ENCODE measurements around the gene TYRP1. TPM values are rescaled to one million over a fixed set of nuclear protein-coding genes. Genes with fewer than 3 reads are reported as not detected.

Gene TYRP1
- total RNA-seq, 1 donor from 2014 or later: not detected

DNA sequence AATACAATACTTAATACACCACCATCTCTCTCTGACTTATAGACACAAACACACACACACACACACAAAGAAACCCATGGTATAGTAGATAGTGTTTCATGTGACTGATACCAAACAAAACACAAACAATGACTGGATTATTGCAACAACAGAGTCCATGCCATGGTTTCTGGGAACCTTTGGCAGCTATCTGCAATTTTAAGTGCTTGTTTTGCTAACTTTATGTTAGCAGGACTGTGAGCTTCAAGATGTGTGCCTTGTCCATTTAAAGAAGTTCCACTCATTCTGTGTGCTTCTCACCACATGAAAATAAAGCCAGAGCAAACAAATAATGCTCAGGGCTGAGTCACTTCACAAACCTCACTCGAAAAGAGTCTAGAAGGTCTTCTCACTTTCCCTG lies 66.6 kb downstream of the TYRP1 start:
- H3K27me3 Mint-ChIP-seq (ENCODE audit: insufficient read depth): no peaks in the 10 kb centered on the region
- no peaks in the 10 kb centered on the region for H3K4me1 Mint-ChIP-seq (ENCODE audit: low read depth)
- no peak overlapping the region for H3K27ac Mint-ChIP-seq
- H3K36me3 Mint-ChIP-seq (ENCODE audit: low read depth): no peaks in the 10 kb centered on the region
- no peak overlapping the region for H3K4me3 Mint-ChIP-seq
- no peak for DNase-seq (ENCODE audit: low spot score)
- H3K9me3 Mint-ChIP-seq: no peaks in the 10 kb centered on the region
- intact Hi-C loops (cut with micrococcal nuclease): loop anchor here (10.0 kb wide), 1 partner anchor 55 kb away; no protein-coding TSS in a partner anchor

Other genes starting within 250 kb of the TYRP1 start
- gene LURAP1L, start 81.6 kb downstream of the TYRP1 start, total RNA-seq: not detected in 2 replicates